ENCODE data around the gene CHGA. TPM values are rescaled to one million over a fixed set of nuclear protein-coding genes. Genes with fewer than 3 reads are reported as not detected.

Gene CHGA
- total RNA-seq, 1 experiment from 2014 or later, result 0.17 TPM

DNA sequence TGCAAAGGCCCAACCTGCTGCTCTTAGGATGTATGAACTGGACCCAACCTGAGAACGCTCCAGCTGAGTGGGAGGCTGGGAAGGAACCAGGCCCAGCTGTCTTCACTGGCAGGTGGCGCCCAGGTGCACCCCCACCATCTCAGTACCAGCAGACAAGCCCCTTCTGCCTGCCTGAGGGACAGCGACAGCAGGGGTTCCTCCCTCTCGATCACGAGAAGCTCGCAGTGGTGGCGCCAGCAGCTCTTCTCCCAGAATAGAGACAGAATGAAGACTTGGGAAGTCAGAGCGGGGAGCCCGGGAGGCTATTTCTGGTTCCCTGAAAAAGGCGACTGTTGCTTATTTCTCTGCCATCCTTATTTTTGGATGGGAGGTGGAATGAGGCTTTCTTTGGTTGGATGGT is 46.5 kb downstream of the CHGA start:
- Mint-ChIP-seq H3K4me1 (ENCODE audit: low read depth, unreplicated experiment) (peaks cover 9% of the 10 kb centered on the region), H3K4me3 (ENCODE audit: low read depth, unreplicated experiment) (no peak overlapping the region), H3K36me3 (ENCODE audit: insufficient read depth, unreplicated experiment) (no peaks in the 10 kb centered on the region), H3K27me3 (ENCODE audit: unreplicated experiment) (no peaks in the 10 kb centered on the region), H3K9me3 (ENCODE audit: low read depth, unreplicated experiment) (no peaks in the 10 kb centered on the region), H3K27ac (ENCODE audit: unreplicated experiment) (no peak overlapping the region)
- BruUV-seq (replicated peaks), result no TSS peak
- CTCF ChIA-PET, result interaction anchor here (0.6 to 1.1 kb wide), 2 partner anchors 56 to 163 kb away, joined by 3 read pairs; no protein-coding TSS in a partner anchor
- TF ChIP-seq, protein P1, sequence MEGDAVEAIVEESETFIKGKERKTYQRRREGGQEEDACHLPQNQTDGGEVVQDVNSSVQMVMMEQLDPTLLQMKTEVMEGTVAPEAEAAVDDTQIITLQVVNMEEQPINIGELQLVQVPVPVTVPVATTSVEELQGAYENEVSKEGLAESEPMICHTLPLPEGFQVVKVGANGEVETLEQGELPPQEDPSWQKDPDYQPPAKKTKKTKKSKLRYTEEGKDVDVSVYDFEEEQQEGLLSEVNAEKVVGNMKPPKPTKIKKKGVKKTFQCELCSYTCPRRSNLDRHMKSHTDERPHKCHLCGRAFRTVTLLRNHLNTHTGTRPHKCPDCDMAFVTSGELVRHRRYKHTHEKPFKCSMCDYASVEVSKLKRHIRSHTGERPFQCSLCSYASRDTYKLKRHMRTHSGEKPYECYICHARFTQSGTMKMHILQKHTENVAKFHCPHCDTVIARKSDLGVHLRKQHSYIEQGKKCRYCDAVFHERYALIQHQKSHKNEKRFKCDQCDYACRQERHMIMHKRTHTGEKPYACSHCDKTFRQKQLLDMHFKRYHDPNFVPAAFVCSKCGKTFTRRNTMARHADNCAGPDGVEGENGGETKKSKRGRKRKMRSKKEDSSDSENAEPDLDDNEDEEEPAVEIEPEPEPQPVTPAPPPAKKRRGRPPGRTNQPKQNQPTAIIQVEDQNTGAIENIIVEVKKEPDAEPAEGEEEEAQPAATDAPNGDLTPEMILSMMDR (IDR thresholded peaks at IDR 0.05; ENCODE audit: unreplicated experiment), result no peak
- DNase-seq, result no peak
- intact Hi-C loops (cut with micrococcal nuclease; ENCODE audit: unreplicated experiment), result loop anchor here (5.0 kb wide), 1 partner anchor 168 kb away; no protein-coding TSS in a partner anchor

GRCh38 chr14:92969871-92970270 is 46.9 kb downstream of the CHGA start:
- TF ChIP-seq, protein P1 (IDR thresholded peaks at IDR 0.05; ENCODE audit: unreplicated experiment), result no peak
- intact Hi-C loops (cut with micrococcal nuclease; ENCODE audit: unreplicated experiment), result loop anchor here (5.0 kb wide), 1 partner anchor 167 kb away; no protein-coding TSS in a partner anchor
- Mint-ChIP-seq H3K27me3 (ENCODE audit: unreplicated experiment) (no peaks in the 10 kb centered on the region), H3K4me3 (ENCODE audit: low read depth, unreplicated experiment) (no peak overlapping the region), H3K36me3 (ENCODE audit: insufficient read depth, unreplicated experiment) (no peaks in the 10 kb centered on the region), H3K9me3 (ENCODE audit: low read depth, unreplicated experiment) (no peaks in the 10 kb centered on the region), H3K27ac (ENCODE audit: unreplicated experiment) (no peak overlapping the region), H3K4me1 (ENCODE audit: low read depth, unreplicated experiment) (peaks cover 6% of the 10 kb centered on the region)
- CTCF ChIA-PET, result interaction anchor here (0.7 to 1.1 kb wide), 2 partner anchors 132 to 162 kb away, joined by 3 read pairs; no protein-coding TSS in a partner anchor
- BruUV-seq (replicated peaks), result no TSS peak
- no peak for DNase-seq

DNA sequence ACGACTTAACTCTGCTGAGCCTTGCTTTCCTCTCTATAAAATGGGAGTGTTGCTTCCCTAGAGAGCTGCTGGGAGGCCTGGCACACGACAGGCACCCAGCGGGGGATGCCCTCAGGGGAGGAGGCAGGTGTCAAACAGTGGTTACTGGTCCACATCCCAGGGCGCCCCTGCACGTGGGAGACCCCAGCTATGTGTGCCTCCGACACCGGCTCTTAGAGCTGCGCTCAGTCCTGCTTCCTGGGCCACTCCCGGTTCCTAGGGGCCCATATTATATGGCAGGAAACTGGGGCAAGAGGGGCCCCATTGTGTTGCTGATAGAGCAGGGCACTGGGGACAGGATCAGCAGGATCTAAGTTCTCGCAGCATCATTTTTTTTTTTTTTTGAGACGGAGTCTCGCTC is 47.3 kb downstream of the CHGA start:
- TF ChIP-seq, protein P1 (IDR thresholded peaks at IDR 0.05; ENCODE audit: unreplicated experiment), result no peak
- peaks cover 2% of the 10 kb centered on the region for H3K4me1 Mint-ChIP-seq (ENCODE audit: low read depth, unreplicated experiment)
- H3K4me3 Mint-ChIP-seq (ENCODE audit: low read depth, unreplicated experiment), result no peak overlapping the region
- intact Hi-C loops (cut with micrococcal nuclease; ENCODE audit: unreplicated experiment), result no loop called here
- H3K27me3 Mint-ChIP-seq (ENCODE audit: unreplicated experiment), result no peaks in the 10 kb centered on the region
- H3K27ac Mint-ChIP-seq (ENCODE audit: unreplicated experiment), result no peak overlapping the region
- BruUV-seq (replicated peaks), result no TSS peak
- H3K36me3 Mint-ChIP-seq (ENCODE audit: insufficient read depth, unreplicated experiment), result no peaks in the 10 kb centered on the region
- DNase-seq, result no peak
- no peaks in the 10 kb centered on the region for H3K9me3 Mint-ChIP-seq (ENCODE audit: low read depth, unreplicated experiment)
- CTCF ChIA-PET, result interaction anchor here (0.7 kb wide), 2 partner anchors 90 to 131 kb away, joined by 3 read pairs; no protein-coding TSS in a partner anchor

DNA sequence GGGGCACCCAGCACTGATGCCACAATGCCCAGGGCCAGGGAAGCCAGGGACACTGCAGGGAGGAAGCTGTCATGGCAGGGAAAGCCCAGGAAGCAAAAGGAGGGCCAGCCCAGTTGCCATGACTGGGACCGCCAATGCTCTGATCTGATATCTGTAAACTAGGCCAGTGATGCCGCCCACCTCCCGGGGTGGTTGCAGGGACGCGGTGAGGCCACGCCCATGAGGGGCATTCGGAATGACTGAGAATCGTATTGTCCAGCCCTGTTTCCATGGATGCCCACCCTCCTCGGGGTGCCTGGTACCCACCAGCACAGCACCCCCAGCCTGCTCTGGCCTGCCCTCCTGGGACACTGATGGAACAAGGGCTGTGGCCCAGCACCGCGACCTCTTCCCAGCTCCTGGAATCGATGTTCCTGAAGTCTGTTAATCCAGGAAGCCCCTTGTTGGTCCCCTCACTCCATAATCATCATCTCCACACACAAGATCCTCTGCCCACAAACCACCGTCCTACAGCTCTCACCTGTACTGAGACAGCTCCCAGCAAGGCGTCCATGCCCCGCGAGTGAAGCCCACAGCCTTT is 48.7 kb downstream of the CHGA start:
- Mint-ChIP-seq H3K36me3 (ENCODE audit: insufficient read depth, unreplicated experiment) (no peaks in the 10 kb centered on the region), H3K4me1 (ENCODE audit: low read depth, unreplicated experiment) (no peaks in the 10 kb centered on the region)
- no TSS peak for BruUV-seq (replicated peaks)

More for the DNA sequence above, 48.7 kb downstream of the CHGA start:
- H3K9me3 Mint-ChIP-seq (ENCODE audit: low read depth, unreplicated experiment), result peaks cover 5% of the 10 kb centered on the region
- H3K4me3 Mint-ChIP-seq (ENCODE audit: low read depth, unreplicated experiment), result no peak overlapping the region
- H3K27ac Mint-ChIP-seq (ENCODE audit: unreplicated experiment), result no peak overlapping the region
- DNase-seq, result no peak
- TF ChIP-seq, protein P1 (IDR thresholded peaks at IDR 0.05; ENCODE audit: unreplicated experiment), result no peak
- no peaks in the 10 kb centered on the region for H3K27me3 Mint-ChIP-seq (ENCODE audit: unreplicated experiment)
- intact Hi-C loops (cut with micrococcal nuclease; ENCODE audit: unreplicated experiment), result no loop called here
- CTCF ChIA-PET, result no interaction called here
